ENCODE measurements around the gene NUTF2.
A peak's percentile ranks its signal among the peaks of the same experiment; 100 is the strongest.

NUTF2 gene

DNA sequence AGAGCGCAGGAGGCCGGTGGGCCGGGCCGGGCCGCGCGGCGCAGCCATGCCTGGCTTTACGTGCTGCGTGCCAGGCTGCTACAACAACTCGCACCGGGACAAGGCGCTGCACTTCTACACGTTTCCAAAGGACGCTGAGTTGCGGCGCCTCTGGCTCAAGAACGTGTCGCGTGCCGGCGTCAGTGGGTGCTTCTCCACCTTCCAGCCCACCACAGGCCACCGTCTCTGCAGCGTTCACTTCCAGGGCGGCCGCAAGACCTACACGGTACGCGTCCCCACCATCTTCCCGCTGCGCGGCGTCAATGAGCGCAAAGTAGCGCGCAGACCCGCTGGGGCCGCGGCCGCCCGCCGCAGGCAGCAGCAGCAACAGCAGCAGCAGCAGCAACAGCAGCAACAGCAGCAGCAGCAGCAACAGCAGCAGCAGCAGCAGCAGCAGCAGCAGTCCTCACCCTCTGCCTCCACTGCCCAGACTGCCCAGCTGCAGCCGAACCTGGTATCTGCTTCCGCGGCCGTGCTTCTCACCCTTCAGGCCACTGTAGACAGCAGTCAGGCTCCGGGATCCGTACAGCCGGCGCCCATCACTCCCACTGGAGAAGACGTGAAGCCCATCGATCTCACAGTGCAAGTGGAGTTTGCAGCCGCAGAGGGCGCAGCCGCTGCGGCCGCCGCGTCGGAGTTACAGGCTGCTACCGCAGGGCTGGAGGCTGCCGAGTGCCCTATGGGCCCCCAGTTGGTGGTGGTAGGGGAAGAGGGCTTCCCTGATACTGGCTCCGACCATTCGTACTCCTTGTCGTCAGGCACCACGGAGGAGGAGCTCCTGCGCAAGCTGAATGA lies 4.0 kb upstream of the NUTF2 start:
- no peak for DNase-seq (ENCODE audit: low read depth, low spot score)
- H3K36me3 ChIP-seq (ENCODE audit: insufficient read depth, low read length), result no peaks in the 10 kb centered on the region

DNA sequence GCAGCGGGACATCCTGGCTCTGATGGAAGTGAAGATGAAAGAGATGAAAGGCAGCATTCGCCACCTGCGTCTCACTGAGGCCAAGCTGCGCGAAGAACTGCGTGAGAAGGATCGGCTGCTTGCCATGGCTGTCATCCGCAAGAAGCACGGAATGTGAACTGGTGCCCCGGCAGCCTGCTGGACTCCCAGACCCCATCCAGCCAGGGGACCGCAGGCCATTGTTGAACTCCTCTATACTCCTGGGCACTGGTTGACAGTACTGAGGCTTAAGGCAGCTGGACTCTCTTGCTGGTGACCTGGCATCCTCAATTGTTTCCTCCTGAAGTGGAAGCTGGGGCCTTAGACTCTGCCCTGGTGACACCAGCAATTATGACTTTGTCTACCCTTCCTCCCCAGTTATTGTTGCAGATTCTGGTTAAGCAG lies 3.4 kb upstream of the NUTF2 start:
- no peaks in the 10 kb centered on the region for H3K9me3 ChIP-seq (ENCODE audit: low read depth, low read length)
- H3K27ac ChIP-seq, result no peak overlapping the region
- H3K4me3 ChIP-seq, result peak overlapping the region; percentile 90
- TF ChIP-seq POLR2AphosphoS5 (IDR thresholded peaks at IDR 0.05; ENCODE audit: borderline replicate concordance, low read depth, low read length) (no peak), FOXP2 (optimal IDR thresholded peaks at IDR 0.05; ENCODE audit: control extremely low read depth, extremely low read length, insufficient read depth) (no peak), EZH2 (IDR thresholded peaks at IDR 0.05) (no peak)
- peak overlapping the region; percentile 45 for H3K9ac ChIP-seq (ENCODE audit: insufficient read length)
- DNase-seq (ENCODE audit: low read depth, low spot score), result no peak
- H3K36me3 ChIP-seq (ENCODE audit: insufficient read depth, low read length), result no peaks in the 10 kb centered on the region

More for the DNA sequence above, 4.0 kb upstream of the NUTF2 start:
- TF ChIP-seq FOXP2 (optimal IDR thresholded peaks at IDR 0.05; ENCODE audit: control extremely low read depth, extremely low read length, insufficient read depth), result no peak
- no peak; the same call in 1 of the 2 replicates for TF ChIP-seq POLR2AphosphoS5 (IDR thresholded peaks at IDR 0.05; ENCODE audit: borderline replicate concordance, low read depth, low read length)
- no peak for TF ChIP-seq EZH2 (IDR thresholded peaks at IDR 0.05)
- Histone ChIP-seq H3K9me3 (ENCODE audit: low read depth, low read length) (no peaks in the 10 kb centered on the region), H3K27ac (peak overlapping the region; percentile 98; the same call in 1 of the 2 replicates), H3K4me3 (peak overlapping the region; percentile 90), H3K9ac (ENCODE audit: insufficient read length) (peak overlapping the region; percentile 60)

DNA sequence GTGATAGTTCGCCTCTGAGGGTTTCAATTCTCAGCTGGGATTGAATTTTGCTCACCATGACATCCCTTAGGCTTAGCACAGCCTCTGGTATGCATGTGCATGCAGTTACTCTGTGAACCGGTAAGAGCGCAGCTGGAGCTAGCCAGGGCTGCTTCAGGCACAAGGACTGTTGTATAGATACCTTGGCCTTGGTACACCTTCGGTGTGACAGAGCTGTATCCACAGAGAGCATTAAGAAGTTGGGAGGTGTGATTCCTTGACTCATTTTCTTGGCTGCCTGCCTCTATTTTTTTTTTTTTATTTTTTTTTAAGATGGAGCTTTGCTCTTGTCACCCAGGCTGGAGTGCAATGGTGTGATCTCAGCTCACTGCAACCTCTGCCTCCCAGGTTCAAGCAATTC lies 2.2 kb upstream of the NUTF2 start:
- no peak for TF ChIP-seq POLR2AphosphoS5 (IDR thresholded peaks at IDR 0.05; ENCODE audit: borderline replicate concordance, low read depth, low read length)
- TF ChIP-seq EZH2 (IDR thresholded peaks at IDR 0.05), result no peak
- no peak for TF ChIP-seq FOXP2 (optimal IDR thresholded peaks at IDR 0.05; ENCODE audit: control extremely low read depth, extremely low read length, insufficient read depth)
- no peak overlapping the region for H3K27ac ChIP-seq
- peak overlapping the region; percentile 90 for H3K4me3 ChIP-seq
- peaks cover 6% of the 10 kb centered on the region; the same call in 1 of the 2 replicates for H3K36me3 ChIP-seq (ENCODE audit: insufficient read depth, low read length)
- H3K9me3 ChIP-seq (ENCODE audit: low read depth, low read length), result no peaks in the 10 kb centered on the region
- H3K9ac ChIP-seq (ENCODE audit: insufficient read length), result no peak overlapping the region
- no peak for DNase-seq (ENCODE audit: low read depth, low spot score)

- Histone ChIP-seq H3K4me3 (peak overlapping the region; percentile 83), H3K27ac (peak overlapping the region; percentile 92), H3K9me3 (ENCODE audit: low read depth, low read length) (no peaks in the 10 kb centered on the region), H3K36me3 (ENCODE audit: insufficient read depth, low read length) (peaks cover 6% of the 10 kb centered on the region; the same call in 1 of the 2 replicates), H3K9ac (ENCODE audit: insufficient read length) (peak overlapping the region; percentile 86)
- TF ChIP-seq FOXP2 (optimal IDR thresholded peaks at IDR 0.05; ENCODE audit: control extremely low read depth, extremely low read length, insufficient read depth) (no peak), EZH2 (IDR thresholded peaks at IDR 0.05) (no peak), POLR2AphosphoS5 (IDR thresholded peaks at IDR 0.05; ENCODE audit: borderline replicate concordance, low read depth, low read length) (no peak)
- no peak for DNase-seq (ENCODE audit: low read depth, low spot score)
These were observed 1.3 kb upstream of the NUTF2 start for GRCh38 chr16:67845291-67846062.

- no peak for TF ChIP-seq FOXP2 (optimal IDR thresholded peaks at IDR 0.05; ENCODE audit: control extremely low read depth, extremely low read length, insufficient read depth)
- no peak for TF ChIP-seq EZH2 (IDR thresholded peaks at IDR 0.05)
- no peak for TF ChIP-seq POLR2AphosphoS5 (IDR thresholded peaks at IDR 0.05; ENCODE audit: borderline replicate concordance, low read depth, low read length)
- H3K9me3 ChIP-seq (ENCODE audit: low read depth, low read length), result no peaks in the 10 kb centered on the region
- H3K4me3 ChIP-seq, result peak overlapping the region; percentile 83
- DNase-seq (ENCODE audit: low read depth, low spot score), result no peak
- peak overlapping the region; percentile 92 for H3K27ac ChIP-seq
- peak overlapping the region; percentile 86 for H3K9ac ChIP-seq (ENCODE audit: insufficient read length)
- peaks cover 6% of the 10 kb centered on the region; the same call in 1 of the 2 replicates for H3K36me3 ChIP-seq (ENCODE audit: insufficient read depth, low read length)
These were observed 742 bp upstream of the NUTF2 start for GRCh38 chr16:67846063-67846319.

DNA sequence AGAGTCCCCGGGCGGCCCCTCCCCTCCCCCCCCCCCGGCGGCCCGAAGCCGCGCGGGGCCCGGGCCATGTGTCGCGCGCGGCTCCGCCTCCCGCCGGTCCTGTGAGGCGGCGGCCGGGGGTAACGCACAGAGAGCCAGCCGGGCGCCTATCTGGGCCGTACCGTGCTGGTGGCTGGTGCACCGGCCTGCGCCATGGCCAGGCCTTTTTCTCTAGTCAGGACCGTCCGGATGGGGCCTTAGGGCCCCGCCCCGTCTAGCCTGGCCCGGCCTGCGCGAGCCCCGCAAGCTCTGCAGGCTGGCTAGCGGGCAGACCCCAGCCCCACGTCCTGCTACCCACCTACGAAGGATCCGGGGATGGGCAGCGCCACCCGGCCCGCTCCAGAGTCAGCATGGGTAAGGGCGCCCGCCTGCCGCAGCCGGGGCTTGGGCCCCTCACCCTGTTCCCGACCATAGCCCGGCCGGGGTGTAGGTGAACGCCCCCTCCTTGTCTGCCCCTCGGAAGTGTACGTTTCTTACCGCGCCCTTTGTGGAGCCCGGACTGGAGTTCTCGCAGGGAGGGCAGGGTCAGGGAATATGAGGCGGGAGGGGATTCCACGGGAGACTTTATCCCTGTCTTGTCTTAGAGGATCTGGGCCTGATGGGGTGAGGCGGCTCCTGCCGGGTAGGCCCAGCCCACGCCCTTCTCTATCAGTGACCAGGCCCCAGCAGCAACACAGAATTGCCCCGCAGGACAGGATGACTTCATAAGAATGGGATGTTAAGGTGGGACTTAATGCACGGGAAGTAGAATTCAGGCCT lies 530 bp downstream of the NUTF2 start, which contains the start of gene CENPT:
CENPT (minus strand) TSS at position 630 of the 798 bp plus-strand sequence. CDS start 13,834 bp downstream, outside the sequence.
- no peak for TF ChIP-seq POLR2AphosphoS5 (IDR thresholded peaks at IDR 0.05; ENCODE audit: borderline replicate concordance, low read depth, low read length)
- no peak for TF ChIP-seq FOXP2 (optimal IDR thresholded peaks at IDR 0.05; ENCODE audit: control extremely low read depth, extremely low read length, insufficient read depth)
- TF ChIP-seq EZH2 (IDR thresholded peaks at IDR 0.05), result no peak
- no peaks in the 10 kb centered on the region for H3K9me3 ChIP-seq (ENCODE audit: low read depth, low read length)
- no peak for DNase-seq (ENCODE audit: low read depth, low spot score)
- H3K4me3 ChIP-seq, result peak within 1 kb of the TSS; percentile 83
- H3K9ac ChIP-seq (ENCODE audit: insufficient read length), result peak within 1 kb of the TSS; percentile 86
- peaks cover 6% of the 10 kb centered on the region; the same call in 1 of the 2 replicates for H3K36me3 ChIP-seq (ENCODE audit: insufficient read depth, low read length)
- peak within 1 kb of the TSS; percentile 92 for H3K27ac ChIP-seq

GRCh38 chr16:67848118-67848517 lies 1.4 kb downstream of the NUTF2 start:
- H3K27ac ChIP-seq, result no peak overlapping the region
- H3K4me3 ChIP-seq, result peak overlapping the region; percentile 83
- no peak for TF ChIP-seq POLR2AphosphoS5 (IDR thresholded peaks at IDR 0.05; ENCODE audit: borderline replicate concordance, low read depth, low read length)
- H3K9ac ChIP-seq (ENCODE audit: insufficient read length), result peak overlapping the region; percentile 86
- H3K9me3 ChIP-seq (ENCODE audit: low read depth, low read length), result no peaks in the 10 kb centered on the region
- H3K36me3 ChIP-seq (ENCODE audit: insufficient read depth, low read length), result peaks cover 6% of the 10 kb centered on the region; the same call in 1 of the 2 replicates
- DNase-seq (ENCODE audit: low read depth, low spot score), result no peak

Measured in SK-N-MC (cell line).